Measurements from ENCODE around the gene PARK7.
A peak's percentile ranks its signal among the peaks of the same experiment; 100 is the strongest.

Gene PARK7

GRCh38 chr1:8027748-8028570 is 66.4 kb downstream of the PARK7 start:
- ATAC-seq (ENCODE audit: low read depth) = peak; percentile 30
- H3K4me3 ChIP-seq (ENCODE audit: severe bottlenecking) = peak overlapping the region; percentile 91
- no peak for TF ChIP-seq CTCF (IDR thresholded peaks at IDR 0.05; ENCODE audit: poor library complexity, severe bottlenecking)
- no peaks in the 10 kb centered on the region for H3K27me3 ChIP-seq (ENCODE audit: insufficient read depth, poor library complexity, severe bottlenecking)
- peaks cover 26% of the 10 kb centered on the region for H3K36me3 ChIP-seq (ENCODE audit: low read depth)
- peaks cover 26% of the 10 kb centered on the region for H3K4me1 ChIP-seq (ENCODE audit: insufficient read depth, poor library complexity, severe bottlenecking)
- H3K27ac ChIP-seq (ENCODE audit: poor library complexity, severe bottlenecking) = peak overlapping the region; percentile 99
- DNase-seq (ENCODE audit: low spot score) = no peak
- H3K9me3 ChIP-seq (ENCODE audit: severe bottlenecking) = no peaks in the 10 kb centered on the region

- Histone ChIP-seq H3K27ac (ENCODE audit: poor library complexity, severe bottlenecking) (peak overlapping the region; percentile 99), H3K4me3 (ENCODE audit: severe bottlenecking) (no peak overlapping the region), H3K9me3 (ENCODE audit: severe bottlenecking) (no peaks in the 10 kb centered on the region), H3K27me3 (ENCODE audit: insufficient read depth, poor library complexity, severe bottlenecking) (no peaks in the 10 kb centered on the region), H3K4me1 (ENCODE audit: insufficient read depth, poor library complexity, severe bottlenecking) (peaks cover 26% of the 10 kb centered on the region), H3K36me3 (ENCODE audit: low read depth) (peaks cover 20% of the 10 kb centered on the region)
- no peak for ATAC-seq (ENCODE audit: low read depth)
- no peak for DNase-seq (ENCODE audit: low spot score)
- TF ChIP-seq CTCF (IDR thresholded peaks at IDR 0.05; ENCODE audit: poor library complexity, severe bottlenecking) = no peak
Observed at GRCh38 chr1:8028571-8028910, 67.0 kb downstream of the PARK7 start.

DNA sequence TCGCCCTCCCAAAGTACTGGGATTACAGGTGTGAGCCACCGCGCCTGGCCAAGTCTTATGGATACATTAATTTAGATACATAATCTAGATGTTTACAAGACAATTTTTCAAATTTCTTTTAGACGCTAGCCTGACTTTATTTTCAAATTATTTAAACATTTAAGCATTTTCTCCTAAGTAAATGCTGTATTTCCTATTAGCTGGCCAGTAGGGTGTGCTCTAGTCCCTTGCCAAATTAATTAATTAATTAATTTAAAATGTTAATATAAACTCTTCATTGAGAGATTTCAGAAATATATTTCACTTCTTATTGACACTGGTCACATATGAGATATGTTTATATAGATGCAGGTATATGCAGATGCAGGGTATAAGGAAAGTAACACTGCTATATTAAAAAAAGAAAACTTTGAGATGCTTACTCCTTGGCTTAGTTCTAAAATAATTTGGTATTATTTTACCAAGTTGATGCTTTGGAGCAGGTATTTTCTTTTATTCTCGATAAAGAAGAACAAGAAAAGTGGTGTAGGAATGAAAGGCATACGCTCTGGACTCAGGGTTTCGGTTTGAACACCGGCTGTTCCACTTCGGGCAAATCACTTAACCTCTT is 69.8 kb downstream of the PARK7 start:
- peak; percentile 95 for TF ChIP-seq CTCF (IDR thresholded peaks at IDR 0.05; ENCODE audit: poor library complexity, severe bottlenecking)
- DNase-seq (ENCODE audit: low spot score) = no peak
- Histone ChIP-seq H3K27me3 (ENCODE audit: insufficient read depth, poor library complexity, severe bottlenecking) (no peaks in the 10 kb centered on the region), H3K36me3 (ENCODE audit: low read depth) (no peaks in the 10 kb centered on the region), H3K9me3 (ENCODE audit: severe bottlenecking) (no peaks in the 10 kb centered on the region), H3K27ac (ENCODE audit: poor library complexity, severe bottlenecking) (peak overlapping the region; percentile 24), H3K4me1 (ENCODE audit: insufficient read depth, poor library complexity, severe bottlenecking) (peaks cover 26% of the 10 kb centered on the region), H3K4me3 (ENCODE audit: severe bottlenecking) (no peak overlapping the region)
- no peak for ATAC-seq (ENCODE audit: low read depth)

DNA sequence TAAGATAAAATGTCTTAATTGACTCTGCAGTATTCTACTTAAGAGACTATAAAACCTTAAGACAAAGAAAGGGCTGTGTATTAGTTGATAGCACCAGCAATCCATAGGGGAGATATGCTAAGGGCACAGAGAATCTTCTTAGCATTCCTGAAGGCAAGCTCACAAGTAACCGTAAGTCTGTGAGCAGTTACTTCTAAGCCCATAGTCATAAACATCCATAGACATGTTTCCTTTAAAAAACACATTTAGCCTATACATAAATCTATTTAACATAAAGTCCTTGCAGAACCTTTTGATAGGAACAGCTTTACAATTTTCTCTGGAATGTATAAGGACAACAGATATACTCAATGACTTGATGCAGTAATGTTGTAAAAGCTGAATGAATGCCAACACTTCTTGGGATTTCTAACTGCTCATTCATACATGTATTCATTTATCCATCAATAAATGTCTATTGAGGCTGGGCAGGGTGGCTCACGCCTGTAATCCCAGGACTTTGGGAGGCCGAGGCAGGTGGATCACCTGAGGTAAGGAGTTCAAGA is 70.9 kb downstream of the PARK7 start:
- peaks cover 25% of the 10 kb centered on the region for H3K4me1 ChIP-seq (ENCODE audit: insufficient read depth, poor library complexity, severe bottlenecking)
- no peaks in the 10 kb centered on the region for H3K9me3 ChIP-seq (ENCODE audit: severe bottlenecking)
- H3K36me3 ChIP-seq (ENCODE audit: low read depth) = no peaks in the 10 kb centered on the region
- DNase-seq (ENCODE audit: low spot score) (no peak), ATAC-seq (ENCODE audit: low read depth) (no peak)
- H3K27ac ChIP-seq (ENCODE audit: poor library complexity, severe bottlenecking) = peak overlapping the region; percentile 24
- no peaks in the 10 kb centered on the region for H3K27me3 ChIP-seq (ENCODE audit: insufficient read depth, poor library complexity, severe bottlenecking)
- no peak overlapping the region for H3K4me3 ChIP-seq (ENCODE audit: severe bottlenecking)
- TF ChIP-seq CTCF (IDR thresholded peaks at IDR 0.05; ENCODE audit: poor library complexity, severe bottlenecking) = no peak
